Activated naive CD4-positive, alpha-beta T cell treated with anti-CD3 and anti-CD28 coated beads, Interleukin-2, amount 50 U/mL, for 72 hours (primary cell): ENCODE data around the gene EIF3B. TPM values are rescaled to one million over a fixed set of nuclear protein-coding genes. Genes with fewer than 3 reads are reported as not detected.
"Not testable (repeated sequence)": the region's sequence is repeated elsewhere in the genome, so short reads cannot be mapped to it uniquely, and the experiment has no call there.

Experiments used
- ATAC-seq, 2 donors: fragments of 150-1000 bp; cut with Tn5 transposase; 2 replicates each; pipeline ENCODE4 v1.10.0; 2021; ENCODE audit warnings: mild to moderate bottlenecking in 2 of 2, moderate library complexity in 2 of 2
- DNase-seq, 2 donors: peaks; one replicate each; pipeline ENCODE4 v3.0.0; 2021 to 2022; ENCODE audit warnings: low spot score in 2 of 2
- H3K27ac Mint-ChIP-seq, 2 donors: one replicate each; pipeline ENCODE4 v1.8.0; 2022; ENCODE audit warnings: mild to moderate bottlenecking in 2 of 2, mixed read lengths in 2 of 2
- H3K36me3 Mint-ChIP-seq, 2 donors: one replicate each; pipeline ENCODE4 v1.8.0; 2022; ENCODE audit warnings: mixed read lengths in 2 of 2
- H3K9me3 Mint-ChIP-seq, 2 donors: one replicate each; pipeline ENCODE4 v1.8.0; 2022; ENCODE audit warnings: mixed read lengths in 2 of 2
- total RNA-seq, 2 donors: library from RNA; stranded (reverse); gene quantifications; one replicate each; pipeline ENCODE4 v1.2.3, GENCODE V29; 2022

Gene EIF3B
- total RNA-seq, 2 donors from 2014 or later, result 130 to 260 TPM

- no peak overlapping the region for H3K27ac Mint-ChIP-seq
- ATAC-seq, result no peak
- no peaks in the 10 kb centered on the region for H3K36me3 Mint-ChIP-seq
- H3K9me3 Mint-ChIP-seq, result no peaks in the 10 kb centered on the region
- DNase-seq, result no peak
Observed at GRCh38 chr7:2330493-2330892, 24.1 kb upstream of the EIF3B start.

DNA sequence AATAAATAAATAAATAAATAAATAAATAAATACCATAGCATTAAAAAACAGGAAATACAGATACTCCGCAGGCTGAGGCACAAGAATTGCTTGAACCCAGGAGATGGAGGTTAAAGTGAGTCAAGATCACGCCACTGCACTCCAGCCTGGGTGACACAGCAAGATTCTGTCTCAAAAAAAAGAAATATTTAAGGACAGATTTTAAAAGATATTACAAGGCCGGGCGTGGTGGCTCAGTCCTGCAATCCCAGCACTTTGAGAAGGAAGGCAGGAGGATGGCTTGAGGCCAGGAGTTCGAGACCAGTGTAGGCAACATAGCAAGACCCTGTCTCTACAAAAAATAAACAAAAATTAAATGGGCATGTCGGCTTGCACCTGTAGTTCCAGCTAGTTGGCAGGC, 22.9 kb upstream of the EIF3B start:
- ATAC-seq, result no peak
- no peaks in the 10 kb centered on the region for H3K9me3 Mint-ChIP-seq
- no peak overlapping the region for H3K27ac Mint-ChIP-seq
- no peak for DNase-seq
- H3K36me3 Mint-ChIP-seq, result no peaks in the 10 kb centered on the region

GRCh38 chr7:2332606-2333231, 21.9 kb upstream of the EIF3B start:
- not testable (repeated sequence) for DNase-seq, H3K9me3 Mint-ChIP-seq, ATAC-seq, H3K36me3 Mint-ChIP-seq
- H3K27ac Mint-ChIP-seq, result peak overlapping the region in 1 of 2 donors; percentile 61

- Mint-ChIP-seq H3K9me3 (no peaks in the 10 kb centered on the region), H3K27ac (no peak overlapping the region), H3K36me3 (no peaks in the 10 kb centered on the region)
- no peak for DNase-seq
- no peak for ATAC-seq
Observed at GRCh38 chr7:2336626-2337299, 17.9 kb upstream of the EIF3B start.

- DNase-seq, H3K9me3 Mint-ChIP-seq, H3K36me3 Mint-ChIP-seq, H3K27ac Mint-ChIP-seq: not testable (repeated sequence)
- peak; percentile 31 to 33 for ATAC-seq
Observed at GRCh38 chr7:2347351-2348063, 7.1 kb upstream of the EIF3B start.

- no peak for ATAC-seq
- no peak for DNase-seq
- peaks cover 10 to 11% of the 10 kb centered on the region in 2 donors for H3K36me3 Mint-ChIP-seq
- H3K9me3 Mint-ChIP-seq, result no peaks in the 10 kb centered on the region
- peak overlapping the region in 1 of 2 donors; percentile 29 for H3K27ac Mint-ChIP-seq
Observed at GRCh38 chr7:2350055-2350454, 4.6 kb upstream of the EIF3B start.

- DNase-seq (no peak), ATAC-seq (no peak)
- peaks cover 14% of the 10 kb centered on the region in 2 donors for H3K36me3 Mint-ChIP-seq
- H3K9me3 Mint-ChIP-seq, result no peaks in the 10 kb centered on the region
- H3K27ac Mint-ChIP-seq, result no peak overlapping the region
Observed at GRCh38 chr7:2350861-2351260, 3.8 kb upstream of the EIF3B start.

GRCh38 chr7:2353113-2353935, 1.3 kb upstream of the EIF3B start:
- peak in 1 of 2 donors; percentile 8 for ATAC-seq
- Mint-ChIP-seq H3K36me3 (peaks cover 24% of the 10 kb centered on the region in 2 donors), H3K9me3 (no peaks in the 10 kb centered on the region)

DNA sequence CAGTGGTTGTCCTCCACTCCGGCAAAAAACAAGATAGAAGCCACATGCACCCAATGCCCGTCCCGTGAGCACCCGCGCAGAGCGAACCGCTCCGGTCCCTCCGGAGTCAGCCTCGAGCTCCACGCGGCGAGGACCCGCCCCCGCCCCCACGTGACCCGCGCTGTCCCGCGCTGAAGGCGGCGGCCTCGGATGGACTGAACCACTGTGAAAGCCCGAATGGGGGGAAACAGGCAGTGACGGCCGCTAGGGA, 766 bp upstream of the EIF3B start:
- Mint-ChIP-seq H3K36me3 (peaks cover 24% of the 10 kb centered on the region in 2 donors), H3K9me3 (no peaks in the 10 kb centered on the region), H3K27ac (peak overlapping the region; percentile 100)
- ATAC-seq (peak; percentile 77 to 78), DNase-seq (peak; percentile 87 to 93)

More at GRCh38 chr7:2353113-2353935, 1.3 kb upstream of the EIF3B start:
- peak overlapping the region; percentile 100 for H3K27ac Mint-ChIP-seq
- no peak for DNase-seq

- ATAC-seq (peak in 1 of 2 donors; percentile 2), DNase-seq (no peak)
- H3K36me3 Mint-ChIP-seq, result peaks cover 24 to 28% of the 10 kb centered on the region in 2 donors
- peak overlapping the region; percentile 90 to 100 for H3K27ac Mint-ChIP-seq
- no peaks in the 10 kb centered on the region for H3K9me3 Mint-ChIP-seq
Observed at GRCh38 chr7:2354939-2355704, 495 bp downstream of the EIF3B start.

- ATAC-seq (no peak), DNase-seq (no peak)
- Mint-ChIP-seq H3K36me3 (peaks cover 29 to 31% of the 10 kb centered on the region in 2 donors), H3K27ac (peak overlapping the region; percentile 90 to 100), H3K9me3 (no peaks in the 10 kb centered on the region)
Observed at GRCh38 chr7:2355705-2356008, 1.0 kb downstream of the EIF3B start.

DNA sequence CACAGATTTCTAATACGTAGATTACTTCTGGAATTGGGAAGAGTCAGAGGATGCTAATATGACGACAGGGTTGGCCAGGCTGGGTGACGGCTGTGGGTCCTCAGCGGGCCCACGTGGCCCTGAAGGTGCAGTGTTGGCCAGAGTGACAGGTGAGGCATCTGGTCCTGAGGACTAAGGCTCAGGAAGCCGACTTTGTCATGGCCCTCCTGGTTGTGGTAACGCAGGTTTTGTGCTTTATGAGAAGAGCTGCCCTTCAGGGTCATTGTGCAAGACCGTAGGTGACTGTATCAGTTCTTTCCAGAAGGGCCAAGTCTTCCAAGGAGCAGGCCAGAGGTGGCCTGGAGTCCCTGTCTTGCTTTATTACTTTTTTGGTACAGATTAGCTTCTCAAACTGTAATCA, 2.5 kb downstream of the EIF3B start:
- Mint-ChIP-seq H3K27ac (peak overlapping the region; percentile 14 to 90), H3K9me3 (no peaks in the 10 kb centered on the region), H3K36me3 (peaks cover 33% of the 10 kb centered on the region in 2 donors)
- ATAC-seq, result no peak
- no peak for DNase-seq

DNA sequence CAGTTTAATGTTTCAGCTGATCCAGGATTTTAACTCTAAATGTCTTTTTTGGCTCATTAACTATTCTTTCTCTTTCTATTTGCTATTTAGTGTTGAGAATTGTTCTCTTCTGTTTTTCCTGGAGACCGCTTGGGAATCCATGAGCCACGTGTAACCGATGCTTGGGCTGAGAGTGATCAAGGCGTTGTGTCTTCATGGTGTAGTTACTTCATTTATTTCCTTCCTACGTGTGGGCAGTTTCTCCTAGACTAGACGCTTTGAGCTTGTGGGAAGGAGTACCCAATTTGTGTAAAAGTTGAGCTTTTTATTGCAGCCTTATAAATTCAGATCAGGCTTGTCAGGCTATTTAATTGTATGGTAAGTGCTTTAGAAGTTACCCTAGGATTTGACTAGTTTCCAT, 2.9 kb downstream of the EIF3B start:
- DNase-seq (no peak), ATAC-seq (no peak)
- no peaks in the 10 kb centered on the region for H3K9me3 Mint-ChIP-seq
- H3K36me3 Mint-ChIP-seq, result peaks cover 37% of the 10 kb centered on the region in 2 donors
- peak overlapping the region; percentile 2 to 14 for H3K27ac Mint-ChIP-seq

- H3K36me3 Mint-ChIP-seq, result peaks cover 38 to 47% of the 10 kb centered on the region in 2 donors
- H3K9me3 Mint-ChIP-seq, result no peaks in the 10 kb centered on the region
- DNase-seq, result no peak
- no peak for ATAC-seq
- peak overlapping the region in 1 of 2 donors; percentile 73 for H3K27ac Mint-ChIP-seq
Observed at GRCh38 chr7:2358968-2359527, 4.4 kb downstream of the EIF3B start.

GRCh38 chr7:2359610-2360009, 5.0 kb downstream of the EIF3B start:
- no peak for DNase-seq
- no peak for ATAC-seq
- no peaks in the 10 kb centered on the region for H3K9me3 Mint-ChIP-seq
- H3K36me3 Mint-ChIP-seq, result peaks cover 34 to 45% of the 10 kb centered on the region in 2 donors
- H3K27ac Mint-ChIP-seq, result peak overlapping the region; percentile 65 to 73

DNA sequence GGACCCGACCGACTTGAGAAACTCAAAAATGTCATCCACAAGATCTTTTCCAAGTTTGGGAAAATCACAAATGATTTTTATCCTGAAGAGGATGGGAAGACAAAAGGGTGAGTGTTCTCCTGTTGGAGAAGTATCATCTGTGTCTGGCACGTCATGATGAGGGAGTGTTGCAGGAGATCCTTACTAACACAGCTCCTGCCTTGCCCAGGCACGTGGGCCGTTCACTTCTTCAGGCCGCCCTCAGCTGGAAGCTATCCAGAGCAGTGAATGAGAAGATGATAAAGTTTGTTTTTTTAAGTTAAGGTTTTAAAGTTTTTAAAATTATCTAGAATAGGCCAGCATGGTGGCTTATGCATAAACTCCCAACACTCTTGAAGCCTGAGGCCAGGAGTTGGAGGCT, 6.2 kb downstream of the EIF3B start:
- H3K27ac Mint-ChIP-seq, result peak overlapping the region in 1 of 2 donors; percentile 82
- DNase-seq, result no peak

More for the DNA sequence above, 6.2 kb downstream of the EIF3B start:
- ATAC-seq, result no peak
- no peaks in the 10 kb centered on the region for H3K9me3 Mint-ChIP-seq
- H3K36me3 Mint-ChIP-seq, result peaks cover 36 to 42% of the 10 kb centered on the region in 2 donors
